Activated CD4-positive, alpha-beta T cell treated with anti-CD3 and anti-CD28 coated beads, Interleukin-2, amount 50 U/mL, for 1 hour (primary cell): ENCODE measurements around the gene RGS6.

Experiments used
- DNase-seq: peaks from one replicate; pipeline ENCODE4 v3.0.0-alpha.2; 2020

RGS6 gene

GRCh38 chr14:72172597-72172996, 240.4 kb downstream of the RGS6 start:
- no peak for DNase-seq

- DNase-seq, result no peak
Observed at GRCh38 chr14:72173038-72173720, 240.9 kb downstream of the RGS6 start.

DNA sequence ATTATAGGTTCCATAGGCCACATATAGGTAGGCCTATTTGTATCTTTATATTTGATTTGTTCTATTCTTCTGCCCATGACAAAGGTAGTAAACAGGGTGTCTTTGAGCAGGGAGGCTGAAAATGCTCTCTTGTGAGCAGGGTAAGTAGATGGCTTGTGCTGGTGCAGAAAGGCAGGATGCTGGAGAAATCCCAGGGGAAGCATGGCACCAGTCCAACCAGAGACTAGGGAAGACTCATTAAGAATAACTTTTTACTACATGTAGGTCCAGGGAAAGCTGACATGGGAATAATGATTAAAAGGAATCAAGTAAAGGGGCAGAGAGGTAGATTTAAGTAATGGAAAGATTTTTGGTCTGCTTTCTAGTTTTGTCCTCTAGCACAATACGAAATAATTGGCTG, 245.0 kb downstream of the RGS6 start:
- no peak for DNase-seq

GRCh38 chr14:72178517-72178916, 246.3 kb downstream of the RGS6 start:
- no peak for DNase-seq

DNA sequence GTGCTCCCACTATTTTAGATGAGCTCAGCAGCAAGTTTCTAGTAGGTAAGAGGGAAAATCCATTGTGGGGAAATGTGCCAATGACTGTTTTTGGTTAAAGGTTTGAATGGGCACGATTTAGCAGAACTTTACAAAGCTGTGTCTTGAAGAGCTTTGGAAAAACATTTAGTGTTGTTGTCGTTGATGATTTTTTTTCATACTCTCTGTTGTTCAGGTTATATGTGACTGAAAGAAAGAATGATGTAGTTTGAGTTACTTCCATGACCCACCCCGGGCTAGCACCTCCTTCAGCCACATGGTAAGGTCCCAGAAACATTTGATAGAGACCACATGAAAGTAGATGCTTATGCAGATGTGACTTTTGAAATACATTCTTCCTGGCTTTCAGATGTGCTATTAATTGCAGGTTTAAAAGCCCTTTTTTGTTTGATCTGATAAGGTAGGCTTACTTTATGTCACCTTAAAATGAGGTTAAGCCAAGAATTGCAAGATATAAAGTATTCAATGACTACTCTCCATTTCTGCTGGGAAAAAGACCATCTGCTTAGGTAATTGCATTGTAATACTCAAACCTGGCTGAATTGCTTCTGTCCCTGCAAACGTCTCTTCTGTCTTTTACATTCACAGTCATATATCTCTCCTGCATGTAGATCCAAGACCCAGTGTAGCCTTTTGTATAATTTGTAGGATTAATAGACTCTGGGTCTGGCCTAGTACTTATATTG, 250.6 kb downstream of the RGS6 start:
- DNase-seq, result no peak

DNA sequence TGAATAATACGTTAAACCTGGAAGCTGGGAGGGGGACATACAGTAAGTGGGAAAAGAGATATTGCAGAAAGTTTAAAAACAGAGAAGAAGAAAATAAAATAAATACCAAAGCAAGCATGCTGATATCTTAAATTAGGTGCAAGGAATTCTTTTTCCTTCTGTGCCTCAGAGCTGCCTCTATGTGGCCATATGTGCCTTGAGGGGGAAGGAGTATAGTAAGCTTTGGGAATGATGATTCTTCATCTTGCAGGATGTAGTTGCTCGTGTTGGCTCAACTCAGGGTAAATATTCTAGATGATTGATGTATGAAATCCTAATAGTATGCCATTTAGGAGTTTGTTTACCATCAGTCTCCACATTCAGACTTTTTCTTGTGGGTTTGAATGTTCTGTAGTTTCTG, 251.4 kb downstream of the RGS6 start:
- DNase-seq, result no peak

- no peak for DNase-seq
Observed at GRCh38 chr14:72186523-72186922, 254.3 kb downstream of the RGS6 start.

DNA sequence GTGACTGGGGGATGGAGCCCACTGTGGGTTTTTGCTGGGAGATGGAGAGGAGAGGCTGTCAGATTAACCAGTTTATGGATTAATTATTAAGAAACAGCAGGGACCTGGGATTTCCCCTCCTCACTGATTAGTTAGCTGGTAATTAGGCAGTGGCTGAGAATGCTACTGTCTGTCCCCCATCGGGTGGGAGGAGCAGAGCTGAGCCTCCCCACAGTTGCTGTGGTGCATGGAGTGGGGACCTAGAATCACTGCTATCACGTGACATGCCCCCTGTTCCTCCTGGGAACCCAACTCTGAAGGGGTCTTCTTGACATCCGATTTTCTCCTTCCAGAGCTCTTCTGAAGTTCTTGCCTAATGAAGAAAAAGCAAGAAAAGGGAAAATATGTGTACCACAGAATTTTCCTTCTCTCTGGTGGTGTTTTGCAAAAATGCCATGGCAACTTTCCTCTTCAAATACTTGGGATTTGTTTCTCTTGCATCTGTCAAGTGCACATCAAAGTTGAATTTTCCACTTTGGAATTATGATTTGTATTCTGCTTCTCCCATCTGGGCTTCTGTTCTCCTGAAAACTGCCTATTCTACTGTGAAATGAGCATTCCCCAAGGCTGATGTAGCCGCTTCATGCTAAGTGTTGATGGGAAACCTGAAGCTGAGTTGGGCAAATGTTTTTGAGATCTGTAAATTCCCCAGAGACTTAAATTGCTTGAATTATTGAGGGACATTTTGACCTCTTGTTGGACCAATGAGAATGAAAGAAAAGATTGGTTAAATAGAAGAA, 264.2 kb downstream of the RGS6 start:
- DNase-seq, result no peak

- DNase-seq, result no peak
Observed at GRCh38 chr14:72201645-72202044, 269.4 kb downstream of the RGS6 start.

- no peak for DNase-seq
Observed at GRCh38 chr14:72213424-72213823, 281.2 kb downstream of the RGS6 start.

DNA sequence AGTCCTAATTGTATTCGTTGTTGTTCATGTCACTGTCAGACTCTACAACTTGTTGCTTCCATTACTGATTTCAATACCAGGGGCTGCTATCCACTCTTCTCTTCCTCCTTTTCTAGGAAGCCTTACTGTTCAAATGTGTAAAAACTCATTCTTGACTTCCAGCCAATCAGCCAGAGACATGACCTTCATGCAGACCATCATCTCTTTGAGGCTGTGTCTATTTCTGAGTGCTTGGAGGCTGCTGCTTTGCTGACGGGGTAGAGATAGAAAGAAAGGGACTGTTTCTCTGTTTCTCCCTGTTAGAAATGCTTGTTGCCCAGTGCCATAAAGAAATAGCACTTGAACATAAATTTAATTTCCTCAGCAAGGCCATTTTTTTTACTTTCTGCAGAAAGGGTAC, 282.9 kb downstream of the RGS6 start:
- DNase-seq, result no peak

DNA sequence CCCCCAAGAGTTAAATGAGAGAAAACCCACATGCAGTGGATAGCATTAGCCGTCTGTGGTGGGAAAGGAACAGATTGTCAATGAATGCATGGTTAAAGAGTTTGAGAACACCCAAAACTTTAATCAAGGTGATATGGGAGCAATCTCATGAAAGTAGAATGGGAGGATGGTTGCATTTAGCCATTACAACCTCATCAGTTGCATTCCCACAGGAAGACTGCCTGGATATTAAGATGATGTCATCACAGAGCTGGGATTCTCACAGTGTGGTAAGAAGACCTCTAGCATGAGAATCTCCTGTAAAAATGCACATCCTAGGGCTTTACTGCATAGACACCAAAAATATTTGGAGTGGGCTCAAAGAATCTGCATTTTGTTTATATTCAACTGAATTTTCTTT, 284.9 kb downstream of the RGS6 start:
- no peak for DNase-seq

DNA sequence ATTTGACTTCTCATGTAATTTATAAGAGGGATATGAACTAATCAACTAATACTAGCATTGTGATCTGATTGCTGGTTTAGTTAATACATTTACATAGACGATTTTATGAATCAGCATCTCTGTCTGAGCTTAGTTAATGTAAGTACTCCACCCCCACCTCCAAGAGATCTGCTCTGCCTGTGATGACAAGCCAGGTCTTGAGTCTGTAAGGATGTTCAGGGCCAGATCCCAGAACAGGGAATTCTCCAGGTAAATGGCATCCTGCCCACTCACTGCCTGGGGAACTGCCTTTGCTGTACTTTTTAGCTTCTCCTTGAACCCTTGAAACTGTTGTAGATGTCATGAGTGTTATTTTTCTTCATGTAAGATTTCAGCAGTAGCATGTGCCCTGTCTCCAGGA, 289.8 kb downstream of the RGS6 start:
- no peak for DNase-seq

- DNase-seq, result no peak
Observed at GRCh38 chr14:72236629-72237028, 304.4 kb downstream of the RGS6 start.

DNA sequence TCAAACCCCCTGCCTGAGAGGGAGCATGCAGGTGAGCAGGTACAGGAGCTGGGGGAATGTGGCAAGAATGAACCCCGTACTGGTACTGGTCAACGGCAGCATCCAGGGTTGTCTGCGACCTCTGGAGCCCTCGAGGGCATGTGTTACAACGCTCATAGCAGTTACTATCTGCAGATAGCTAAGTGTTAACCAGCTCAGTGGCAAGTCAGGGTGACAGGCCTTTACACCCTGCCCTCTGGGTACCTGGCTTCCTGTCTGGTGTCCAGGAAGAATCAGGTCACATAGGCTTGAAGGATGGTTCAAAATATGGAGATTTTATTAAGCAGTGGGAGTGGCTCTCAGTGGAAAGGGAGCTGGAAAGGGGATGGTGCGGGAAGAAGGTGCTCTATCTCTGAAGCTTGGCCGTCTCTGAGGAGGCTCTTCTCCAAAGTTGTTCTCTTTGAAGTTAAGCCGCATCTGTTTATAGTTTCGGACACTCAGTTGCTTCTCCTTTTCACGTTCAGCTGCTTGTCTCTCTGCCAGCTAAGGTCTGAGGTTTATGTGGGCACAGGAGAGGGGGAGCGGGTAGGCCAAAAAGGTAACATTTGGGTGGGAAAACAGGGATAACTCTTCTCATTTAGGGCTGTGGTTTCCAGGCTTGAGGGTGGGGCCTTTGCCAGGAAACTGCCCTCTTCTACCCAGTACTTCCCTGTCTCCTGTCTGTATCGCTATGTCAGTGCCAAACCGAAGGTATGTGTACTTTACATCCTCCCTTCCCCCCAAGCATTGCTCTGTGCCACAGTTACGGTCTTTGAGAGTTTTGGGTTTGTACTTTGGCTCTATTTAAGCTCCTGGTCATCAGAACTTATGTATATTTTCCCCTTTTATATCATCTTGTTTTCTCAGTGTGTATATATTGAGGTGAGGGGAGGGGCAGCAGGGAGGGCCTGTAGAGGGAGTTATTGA, 305.8 kb downstream of the RGS6 start:
- DNase-seq, result no peak

- no peak for DNase-seq
Observed at GRCh38 chr14:72243309-72244293, 311.4 kb downstream of the RGS6 start.

DNA sequence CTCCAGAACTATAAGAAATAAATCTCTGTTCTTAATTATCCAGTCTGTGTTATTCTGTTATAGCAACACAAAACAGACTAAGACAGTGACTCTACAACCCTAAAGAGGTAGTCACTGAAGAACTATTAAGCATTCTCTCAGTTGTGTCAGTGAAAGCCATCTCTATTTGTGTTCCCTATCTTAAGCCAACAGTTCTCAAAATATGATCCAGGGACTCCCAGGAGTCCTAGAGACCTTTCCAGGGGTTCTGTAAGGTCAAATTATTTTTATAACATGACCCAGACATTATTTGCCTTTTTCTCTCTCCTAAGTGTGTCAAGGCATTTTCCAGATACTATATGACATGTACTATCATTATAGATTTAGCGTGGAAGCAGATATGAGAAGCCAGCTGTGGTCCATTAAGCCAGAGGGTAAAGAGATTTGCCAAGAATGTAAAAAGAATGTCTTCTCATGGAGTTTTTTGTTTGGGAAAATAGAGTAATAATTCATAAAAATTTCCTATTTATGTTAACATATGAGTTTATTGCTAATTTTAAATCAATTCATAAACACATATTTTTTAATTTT, 315.8 kb downstream of the RGS6 start:
- DNase-seq, result no peak

- DNase-seq, result no peak
Observed at GRCh38 chr14:72253503-72253902, 321.3 kb downstream of the RGS6 start.

GRCh38 chr14:72254202-72254936, 322.1 kb downstream of the RGS6 start:
- no peak for DNase-seq

- DNase-seq, result no peak
Observed at GRCh38 chr14:72254937-72255472, 322.8 kb downstream of the RGS6 start.
